HEK293 (cell line): ENCODE data around the gene LAMTOR5.

Experiments
- CTCF ChIA-PET: fragments of 350-600 bp; formaldehyde crosslinking; extraction: SDS; loops from one replicate; lab custom pipeline; 2021; ENCODE audit warnings: antibody characterized with exemption; lab: Yijun Ruan, JAX
- POLR2A ChIA-PET: fragments of 300-600 bp; formaldehyde crosslinking; extraction: SDS; loops from one replicate; lab custom pipeline; 2020; ENCODE audit warnings: antibody characterized with exemption, inconsistent platforms; lab: Yijun Ruan, JAX
- H3K27ac ChIP-seq: fragments of 200-500 bp; sonication (Bioruptor generic); 2 replicates; pipeline ENCODE4 v1.5.1; 2014; ENCODE audit warnings: low read depth, low read length, control low read depth, inconsistent platforms; ENCODE audit errors: extremely low read depth
- H3K36me3 ChIP-seq, 2 experiments: fragments of 200-500 bp in 1 of 2; sonication (Bioruptor generic) in 1 of 2; 1 replicate in 1 of 2; 2 replicates in 1 of 2; pipeline ENCODE4 v1.5.1; 2014 to 2017; ENCODE audit warnings: inconsistent platforms in 2 of 2, low read length in 2 of 2; ENCODE audit not compliant: control insufficient read depth in 2 of 2, insufficient read depth in 1 of 2
- H3K4me1 ChIP-seq: fragments of 200-500 bp; sonication (Bioruptor generic); 2 replicates; pipeline ENCODE4 v1.5.1; 2014; ENCODE audit warnings: mild to moderate bottlenecking, low read length, inconsistent platforms; ENCODE audit not compliant: control insufficient read depth, insufficient read depth
- H3K4me3 ChIP-seq: 2 replicates; pipeline ENCODE4 v1.5.1; 2011; ENCODE audit warnings: low read depth, mild to moderate bottlenecking, control low read depth, low read length, moderate library complexity
- H3K9me3 ChIP-seq: fragments of 200-500 bp; sonication (Bioruptor generic); 2 replicates; pipeline ENCODE4 v1.5.1; 2014; ENCODE audit warnings: low read depth, low read length, inconsistent platforms; ENCODE audit not compliant: control insufficient read depth, insufficient read depth
- BCL11A ChIP-seq: fragments of 450-650 bp; formaldehyde crosslinking; IDR thresholded peaks from 2 replicates; pipeline ENCODE4 v1.5.1; 2016; ENCODE audit warnings: low read depth, missing biosample characterization, missing genetic modification characterization
- CTCF ChIP-seq: fragments of 450-650 bp; formaldehyde crosslinking; IDR thresholded peaks from 2 replicates; pipeline ENCODE4 v1.5.1; 2016; ENCODE audit warnings: missing biosample characterization, missing genetic modification characterization
- GLI4 ChIP-seq: fragments of 450-650 bp; formaldehyde crosslinking; IDR thresholded peaks from 2 replicates; pipeline ENCODE4 v1.5.1; 2016; ENCODE audit warnings: missing biosample characterization, missing genetic modification characterization
- HIC1 ChIP-seq: fragments of 450-650 bp; formaldehyde crosslinking; IDR thresholded peaks from 2 replicates; pipeline ENCODE4 v1.5.1; 2016; ENCODE audit warnings: missing biosample characterization, missing genetic modification characterization
- HOXC10 ChIP-seq: sonication (generic); formaldehyde crosslinking; IDR thresholded peaks from 2 replicates; pipeline ENCODE4 v1.8.1; 2023; ENCODE audit warnings: mild to moderate bottlenecking, missing genetic modification reagents
- RBAK ChIP-seq: fragments of 450-650 bp; formaldehyde crosslinking; IDR thresholded peaks from 2 replicates; pipeline ENCODE4 v1.5.1; 2016; ENCODE audit warnings: missing biosample characterization, missing genetic modification characterization
- ZBTB44 ChIP-seq: fragments of 450-650 bp; IDR thresholded peaks from 2 replicates; pipeline ENCODE4 v1.5.1; 2018; ENCODE audit warnings: missing biosample characterization, mild to moderate bottlenecking, missing genetic modification characterization
- ZNF148 ChIP-seq: fragments of 450-650 bp; formaldehyde crosslinking; IDR thresholded peaks from 2 replicates; pipeline ENCODE4 v1.5.0; 2017; ENCODE audit warnings: missing biosample characterization, missing genetic modification characterization, borderline replicate concordance
- ZNF211 ChIP-seq: fragments of 450-650 bp; formaldehyde crosslinking; IDR thresholded peaks from 2 replicates; pipeline ENCODE4 v1.5.1; 2016; ENCODE audit warnings: low read depth, missing biosample characterization, missing genetic modification characterization
- ZNF280C ChIP-seq: fragments of 450-650 bp; formaldehyde crosslinking; IDR thresholded peaks from 2 replicates; pipeline ENCODE4 v1.5.1; 2016; ENCODE audit warnings: missing biosample characterization, missing genetic modification characterization
- ZNF341 ChIP-seq: fragments of 450-650 bp; formaldehyde crosslinking; IDR thresholded peaks from 2 replicates; pipeline ENCODE4; 2016; ENCODE audit warnings: low read depth, missing biosample characterization, missing genetic modification characterization
- ZNF626 ChIP-seq: fragments of 450-650 bp; sonication (Bioruptor Pico); formaldehyde crosslinking; IDR thresholded peaks from 2 replicates; pipeline ENCODE4 v1.5.1; 2018; ENCODE audit warnings: missing biosample characterization, missing genetic modification characterization, inconsistent platforms
- ZNF639 ChIP-seq: fragments of 450-650 bp; formaldehyde crosslinking; IDR thresholded peaks from 2 replicates; pipeline ENCODE4 v1.5.1; 2016; ENCODE audit warnings: missing biosample characterization, missing genetic modification characterization
- ZNF843 ChIP-seq: fragments of 450-650 bp; formaldehyde crosslinking; IDR thresholded peaks from 2 replicates; pipeline ENCODE4 v1.5.1; 2016; ENCODE audit warnings: missing biosample characterization, missing genetic modification characterization
- ZSCAN18 ChIP-seq: fragments of 450-650 bp; formaldehyde crosslinking; IDR thresholded peaks from 2 replicates; pipeline ENCODE4 v1.5.1; 2016; ENCODE audit warnings: missing biosample characterization, missing genetic modification characterization

Gene LAMTOR5

GRCh38 chr1:110385369-110385768 lies 22.1 kb downstream of the LAMTOR5 start:
- H3K27ac ChIP-seq, result no peak overlapping the region
- H3K4me3 ChIP-seq, result no peak overlapping the region
- no peaks in the 10 kb centered on the region for H3K9me3 ChIP-seq
- H3K4me1 ChIP-seq, result no peaks in the 10 kb centered on the region
- CTCF ChIA-PET, result interaction anchor here (0.6 kb wide), 1 partner anchor 14 kb away, joined by 5 read pairs; no protein-coding TSS in a partner anchor
- TF ChIP-seq GLI4 (tag by site-specific recombination), result no peak
- no peak for TF ChIP-seq CTCF (tag by site-specific recombination)
- TF ChIP-seq RBAK (tag by site-specific recombination), result no peak
- no peak for TF ChIP-seq ZNF626
- no peak for TF ChIP-seq ZNF843 (tag by site-specific recombination)
- TF ChIP-seq ZNF341 (tag by site-specific recombination), result no peak
- TF ChIP-seq ZNF280C (tag by site-specific recombination), result no peak
- no peak for TF ChIP-seq HOXC10 (CRISPR knock-in tag)
- no peak for TF ChIP-seq HIC1
- no peak for TF ChIP-seq ZNF148
- no peak for TF ChIP-seq ZBTB44 (tag by site-specific recombination)
- no peak for TF ChIP-seq BCL11A (tag by site-specific recombination)
- no peak for TF ChIP-seq ZNF639 (tag by site-specific recombination)
- no peak for TF ChIP-seq ZNF211 (tag by site-specific recombination)
- TF ChIP-seq ZSCAN18 (tag by site-specific recombination), result no peak
- POLR2A ChIA-PET, result no interaction called here
- peaks cover 0 to 42% of the 10 kb centered on the region in 2 experiments; a peak in 1 of 3 replicates for H3K36me3 ChIP-seq
